NCI-H2196 (cell line): ENCODE measurements around the gene ZCCHC8.
"Not testable (repeated sequence)": the region's sequence is repeated elsewhere in the genome, so short reads cannot be mapped to it uniquely, and the experiment has no call there.

Experiments
- DNase-seq: peaks from one replicate; lab custom pipeline; 2025; ENCODE audit not compliant: unreplicated experiment; lab: John Stamatoyannopoulos, UW

Gene ZCCHC8

GRCh38 chr12:122435186-122435585, 65.5 kb downstream of the ZCCHC8 start:
- no peak for DNase-seq

GRCh38 chr12:122429043-122429442, 71.7 kb downstream of the ZCCHC8 start:
- not testable (repeated sequence) for DNase-seq

GRCh38 chr12:122427403-122427802, 73.3 kb downstream of the ZCCHC8 start:
- no peak for DNase-seq

- peak; percentile 35 for DNase-seq
Measured at GRCh38 chr12:122423258-122424165, 77.2 kb downstream of the ZCCHC8 start.

GRCh38 chr12:122422730-122423257, 77.9 kb downstream of the ZCCHC8 start:
- DNase-seq = peak; percentile 29

GRCh38 chr12:122421821-122422729, 78.7 kb downstream of the ZCCHC8 start, which contains the start of gene CLIP1:
TSS of gene CLIP1 (minus strand) at chr12:122422669. CDS start at chr12:122380452, 42,217 bp downstream.
- DNase-seq = peak; percentile 57
